Measurements from ENCODE around the gene RABEP2. TPM values are rescaled to one million over a fixed set of nuclear protein-coding genes. Genes with fewer than 3 reads are reported as not detected.
A peak's percentile ranks its signal among the peaks of the same experiment; 100 is the strongest.

Gene RABEP2
- total and polyA plus RNA-seq, 9 of the 15 experiments (the other 6 are each of a cell fraction or from before 2014, with no cell fraction given): 0.15 to 13.4 (median 3.5) TPM

- TF ChIP-seq ZMIZ1 (IDR thresholded peaks at IDR 0.05; ENCODE audit: low read depth in 2 of 2, low read length in 2 of 2) (peak in 1 of 2 experiments; percentile 35; a peak in 1 of 4 replicates), NFRKB (IDR thresholded peaks at IDR 0.05; ENCODE audit: low read depth) (peak; percentile 92; the same call in 1 of the 2 replicates), HCFC1 (IDR thresholded peaks at IDR 0.05; ENCODE audit: low read depth, low read length) (peak; percentile 94), AFF1 (IDR thresholded peaks at IDR 0.05; ENCODE audit: low read depth in 1 of 2, partially characterized antibody in 2 of 2) (no peak), USF2 (CRISPR knock-in tag; IDR thresholded peaks at IDR 0.05) (no peak), ZNF175 (CRISPR knock-in tag; IDR thresholded peaks at IDR 0.05; ENCODE audit: low read depth) (no peak), ZNF77 (CRISPR knock-in tag; IDR thresholded peaks at IDR 0.05) (no peak), ZNF589 (CRISPR knock-in tag; IDR thresholded peaks at IDR 0.05; ENCODE audit: low read depth) (no peak), NFIX (CRISPR knock-in tag; IDR thresholded peaks at IDR 0.05; ENCODE audit: low read depth) (no peak), ZNF212 (CRISPR knock-in tag; IDR thresholded peaks at IDR 0.05) (no peak), JUN (IDR thresholded peaks at IDR 0.05; ENCODE audit: borderline replicate concordance, low read depth, low read length) (no peak; the same call in 1 of the 2 replicates), JUN (CRISPR knock-in tag; IDR thresholded peaks at IDR 0.05; ENCODE audit: borderline replicate concordance) (no peak), ZNF3 (CRISPR knock-in tag; IDR thresholded peaks at IDR 0.05) (no peak), HEY1 (CRISPR knock-in tag; IDR thresholded peaks at IDR 0.05; ENCODE audit: borderline replicate concordance) (no peak), NCOA1 (IDR thresholded peaks at IDR 0.05; ENCODE audit: low read depth) (no peak), BRF1 (IDR thresholded peaks at IDR 0.05; ENCODE audit: borderline replicate concordance, extremely low read depth, insufficient read length) (no peak), NR0B1 (IDR thresholded peaks at IDR 0.05; ENCODE audit: partially characterized antibody) (no peak), CEBPB (tag; IDR thresholded peaks at IDR 0.05) (no peak)
Observed at GRCh38 chr16:28950648-28951409, 25.8 kb upstream of the RABEP2 start, which contains the start of gene NFATC2IP (continued).
